ENCODE results near the gene PCSK2. TPM values are rescaled to one million over a fixed set of nuclear protein-coding genes. Genes with fewer than 3 reads are reported as not detected.

PCSK2 gene
- total RNA-seq, 1 experiment from 2014 or later: not detected

- no peak for DNase-seq
- Mint-ChIP-seq H3K36me3 (ENCODE audit: insufficient read depth, unreplicated experiment) (no peaks in the 10 kb centered on the region), H3K9me3 (ENCODE audit: low read depth, unreplicated experiment) (no peaks in the 10 kb centered on the region), H3K4me3 (ENCODE audit: low read depth, unreplicated experiment) (no peak overlapping the region), H3K27ac (ENCODE audit: unreplicated experiment) (no peak overlapping the region), H3K4me1 (ENCODE audit: low read depth, unreplicated experiment) (no peaks in the 10 kb centered on the region), H3K27me3 (ENCODE audit: unreplicated experiment) (peaks cover 35% of the 10 kb centered on the region)
- intact Hi-C loops (cut with micrococcal nuclease; ENCODE audit: unreplicated experiment): no loop called here
- BruUV-seq (replicated peaks): no TSS peak
- CTCF ChIA-PET: no interaction called here
- TF ChIP-seq, protein P1, sequence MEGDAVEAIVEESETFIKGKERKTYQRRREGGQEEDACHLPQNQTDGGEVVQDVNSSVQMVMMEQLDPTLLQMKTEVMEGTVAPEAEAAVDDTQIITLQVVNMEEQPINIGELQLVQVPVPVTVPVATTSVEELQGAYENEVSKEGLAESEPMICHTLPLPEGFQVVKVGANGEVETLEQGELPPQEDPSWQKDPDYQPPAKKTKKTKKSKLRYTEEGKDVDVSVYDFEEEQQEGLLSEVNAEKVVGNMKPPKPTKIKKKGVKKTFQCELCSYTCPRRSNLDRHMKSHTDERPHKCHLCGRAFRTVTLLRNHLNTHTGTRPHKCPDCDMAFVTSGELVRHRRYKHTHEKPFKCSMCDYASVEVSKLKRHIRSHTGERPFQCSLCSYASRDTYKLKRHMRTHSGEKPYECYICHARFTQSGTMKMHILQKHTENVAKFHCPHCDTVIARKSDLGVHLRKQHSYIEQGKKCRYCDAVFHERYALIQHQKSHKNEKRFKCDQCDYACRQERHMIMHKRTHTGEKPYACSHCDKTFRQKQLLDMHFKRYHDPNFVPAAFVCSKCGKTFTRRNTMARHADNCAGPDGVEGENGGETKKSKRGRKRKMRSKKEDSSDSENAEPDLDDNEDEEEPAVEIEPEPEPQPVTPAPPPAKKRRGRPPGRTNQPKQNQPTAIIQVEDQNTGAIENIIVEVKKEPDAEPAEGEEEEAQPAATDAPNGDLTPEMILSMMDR (IDR thresholded peaks at IDR 0.05; ENCODE audit: unreplicated experiment): no peak
These were observed 211.7 kb downstream of the PCSK2 start for GRCh38 chr20:17438436-17439039.

- Mint-ChIP-seq H3K9me3 (ENCODE audit: low read depth, unreplicated experiment) (no peaks in the 10 kb centered on the region), H3K4me3 (ENCODE audit: low read depth, unreplicated experiment) (no peak overlapping the region), H3K4me1 (ENCODE audit: low read depth, unreplicated experiment) (no peaks in the 10 kb centered on the region), H3K27me3 (ENCODE audit: unreplicated experiment) (peaks cover 24% of the 10 kb centered on the region), H3K27ac (ENCODE audit: unreplicated experiment) (no peak overlapping the region), H3K36me3 (ENCODE audit: insufficient read depth, unreplicated experiment) (no peaks in the 10 kb centered on the region)
- TF ChIP-seq, protein P1 (IDR thresholded peaks at IDR 0.05; ENCODE audit: unreplicated experiment): no peak
- CTCF ChIA-PET: no interaction called here
- intact Hi-C loops (cut with micrococcal nuclease; ENCODE audit: unreplicated experiment): no loop called here
- no TSS peak for BruUV-seq (replicated peaks)
- DNase-seq: no peak
These were observed 212.9 kb downstream of the PCSK2 start for GRCh38 chr20:17439616-17440296.

DNA sequence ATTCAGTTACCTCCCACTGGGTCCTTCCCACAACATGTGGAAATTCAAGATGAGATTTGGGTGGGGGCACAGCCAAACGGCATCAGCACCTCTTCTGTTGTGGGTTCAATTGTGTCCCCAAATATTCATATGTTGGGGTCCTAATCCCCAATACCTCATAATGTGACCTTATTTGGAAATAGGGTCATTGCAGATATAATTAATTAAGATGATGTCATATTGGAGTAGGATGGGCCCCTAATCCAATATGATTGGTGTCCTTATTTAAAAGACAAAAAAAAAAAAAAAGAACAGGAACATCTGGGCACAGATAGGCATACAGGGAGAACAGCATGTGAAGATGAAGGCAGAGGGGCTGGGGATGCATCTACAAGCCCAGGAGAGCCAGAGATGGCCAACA is 214.9 kb downstream of the PCSK2 start:
- TF ChIP-seq, protein P1 (IDR thresholded peaks at IDR 0.05; ENCODE audit: unreplicated experiment): no peak
- Mint-ChIP-seq H3K9me3 (ENCODE audit: low read depth, unreplicated experiment) (no peaks in the 10 kb centered on the region), H3K27me3 (ENCODE audit: unreplicated experiment) (peaks cover 24% of the 10 kb centered on the region), H3K27ac (ENCODE audit: unreplicated experiment) (no peak overlapping the region), H3K4me1 (ENCODE audit: low read depth, unreplicated experiment) (no peaks in the 10 kb centered on the region), H3K4me3 (ENCODE audit: low read depth, unreplicated experiment) (no peak overlapping the region), H3K36me3 (ENCODE audit: insufficient read depth, unreplicated experiment) (no peaks in the 10 kb centered on the region)
- DNase-seq: no peak
- no TSS peak for BruUV-seq (replicated peaks)
- CTCF ChIA-PET: no interaction called here
- intact Hi-C loops (cut with micrococcal nuclease; ENCODE audit: unreplicated experiment): no loop called here

- intact Hi-C loops (cut with micrococcal nuclease; ENCODE audit: unreplicated experiment): no loop called here
- H3K4me1 Mint-ChIP-seq (ENCODE audit: low read depth, unreplicated experiment): no peaks in the 10 kb centered on the region
- peaks cover 24% of the 10 kb centered on the region for H3K27me3 Mint-ChIP-seq (ENCODE audit: unreplicated experiment)
- no TSS peak for BruUV-seq (replicated peaks)
- no peak for DNase-seq
- CTCF ChIA-PET: no interaction called here
- TF ChIP-seq, protein P1 (IDR thresholded peaks at IDR 0.05; ENCODE audit: unreplicated experiment): no peak
- no peaks in the 10 kb centered on the region for H3K36me3 Mint-ChIP-seq (ENCODE audit: insufficient read depth, unreplicated experiment)
- no peaks in the 10 kb centered on the region for H3K9me3 Mint-ChIP-seq (ENCODE audit: low read depth, unreplicated experiment)
- no peak overlapping the region for H3K27ac Mint-ChIP-seq (ENCODE audit: unreplicated experiment)
- H3K4me3 Mint-ChIP-seq (ENCODE audit: low read depth, unreplicated experiment): no peak overlapping the region
These were observed 215.7 kb downstream of the PCSK2 start for GRCh38 chr20:17442588-17442987.
